Naive thymus-derived CD4-positive, alpha-beta T cell (primary cell): ENCODE measurements around the gene INSC. TPM values are rescaled to one million over a fixed set of nuclear protein-coding genes. Genes with fewer than 3 reads are reported as not detected.

Experiments
- ATAC-seq: fragments of 150-1000 bp; cut with Tn5 transposase; 2 replicates; pipeline ENCODE4 v1.10.0; 2021; ENCODE audit warnings: mild to moderate bottlenecking, moderate library complexity
- CTCF ChIA-PET: fragments of 350-600 bp; sonication (Branson Sonifier 250); formaldehyde crosslinking; loops from one replicate; lab custom pipeline; 2021; ENCODE audit warnings: antibody characterized with exemption; lab: Charles Lee
- POLR2A ChIA-PET: fragments of 350-600 bp; sonication (Branson Sonifier 250); formaldehyde crosslinking; loops from one replicate; lab custom pipeline; 2021; ENCODE audit warnings: antibody characterized with exemption, inconsistent platforms; lab: Charles Lee
- DNase-seq, 9 donors: peaks; one replicate each; pipeline versions ENCODE4 v3.0.0 to v3.0.0-alpha.2; 2020 to 2022; ENCODE audit warnings: mixed read lengths in 1 of 9
- H3K27ac ChIP-seq: one replicate; pipeline ENCODE4 v1.7.0; 2013; ENCODE audit warnings: mild to moderate bottlenecking, low read depth, low read length, moderate library complexity
- H3K27me3 ChIP-seq, 2 donors: one replicate each; pipeline ENCODE4 v1.7.0; 2013; ENCODE audit warnings: low read length in 2 of 2, mild to moderate bottlenecking in 2 of 2, moderate library complexity in 2 of 2; ENCODE audit not compliant: control insufficient read depth in 2 of 2, insufficient read depth in 2 of 2
- H3K36me3 ChIP-seq, 3 experiments: 1 replicate in 2 of 3; 2 replicates in 1 of 3; pipeline ENCODE4 v1.7.0; 2013; ENCODE audit warnings: low read length in 3 of 3, mild to moderate bottlenecking in 3 of 3, moderate library complexity in 1 of 3; ENCODE audit not compliant: insufficient read depth in 3 of 3, control insufficient read depth in 2 of 3
- H3K4me1 ChIP-seq, 2 donors: one replicate each; pipeline ENCODE4 v1.7.0; 2013; ENCODE audit warnings: low read length in 2 of 2, mild to moderate bottlenecking in 2 of 2, moderate library complexity in 1 of 2; ENCODE audit not compliant: control insufficient read depth in 2 of 2, insufficient read depth in 2 of 2
- H3K4me3 ChIP-seq: 2 replicates; pipeline ENCODE4 v1.7.0; 2013; ENCODE audit warnings: mild to moderate bottlenecking, low read length
- H3K9me3 ChIP-seq, 3 experiments: 1 replicate in 2 of 3; 2 replicates in 1 of 3; pipeline ENCODE4 v1.7.0; 2013; ENCODE audit warnings: low read length in 3 of 3; ENCODE audit not compliant: control insufficient read depth in 2 of 3
- H3K27ac Mint-ChIP-seq, 9 donors: one replicate each; pipeline ENCODE4 v1.8.0; 2020 to 2022; ENCODE audit warnings: mixed read lengths in 9 of 9, mild to moderate bottlenecking in 8 of 9, moderate library complexity in 5 of 9, inconsistent platforms in 2 of 9
- H3K27me3 Mint-ChIP-seq, 5 donors: one replicate each; pipeline ENCODE4 v1.8.0; 2021 to 2022; ENCODE audit warnings: mixed read lengths in 5 of 5, mild to moderate bottlenecking in 1 of 5
- H3K36me3 Mint-ChIP-seq, 5 donors: one replicate each; pipeline ENCODE4 v1.8.0; 2020 to 2022; ENCODE audit warnings: mixed read lengths in 5 of 5, mild to moderate bottlenecking in 3 of 5, inconsistent platforms in 1 of 5
- H3K4me1 Mint-ChIP-seq, 7 donors: one replicate each; pipeline ENCODE4 v1.8.0; 2020 to 2022; ENCODE audit warnings: mixed read lengths in 7 of 7, mild to moderate bottlenecking in 3 of 7, inconsistent platforms in 1 of 7
- H3K4me3 Mint-ChIP-seq, 10 donors: one replicate each; pipeline ENCODE4 v1.8.0; 2020 to 2022; ENCODE audit warnings: mild to moderate bottlenecking in 10 of 10, mixed read lengths in 10 of 10, moderate library complexity in 6 of 10, inconsistent platforms in 2 of 10
- H3K9me3 Mint-ChIP-seq, 11 donors: one replicate each; pipeline ENCODE4 v1.8.0; 2020 to 2022; ENCODE audit warnings: mixed read lengths in 11 of 11, mild to moderate bottlenecking in 4 of 11, inconsistent platforms in 1 of 11, moderate library complexity in 1 of 11
- intact Hi-C, 2 donors: fragments of 100-400 bp; cut with micrococcal nuclease; formaldehyde crosslinking; loops; one replicate each; pipeline ENCODE4 v1.15.1; 2023
- polyA plus RNA-seq, 2 donors: library from polyadenylated mRNA; unstranded; fragments of 300-500 nt; fragmentation: Illumina TruSeq; gene quantifications; one replicate each; pipeline ENCODE4 v1.2.3, GENCODE V29; 2021
- total RNA-seq, 6 experiments: library from RNA in 5 of 6; stranded (reverse) in 5 of 6; gene quantifications; 1 replicate in 5 of 6; 2 replicates in 1 of 6; pipeline ENCODE4 v1.2.3 and lab custom pipeline; 2021 to 2026

INSC gene
- total and polyA plus RNA-seq, 7 experiments from 2014 or later = 0.14 to 0.56 (median 0.22) TPM; not detected in 2

GRCh38 chr11:15186146-15186545, 71.4 kb downstream of the INSC start:
- POLR2A ChIA-PET = no interaction called here
- H3K9me3 Mint-ChIP-seq = peaks cover 0 to 3% (median 0%) of the 10 kb centered on the region in 11 donors
- H3K4me3 ChIP-seq = no peak overlapping the region
- CTCF ChIA-PET = interaction anchor here (0.6 kb wide), 1 partner anchor 278 kb away, joined by 3 read pairs; no protein-coding TSS in a partner anchor
- peaks cover 0 to 19% (median 6%) of the 10 kb centered on the region in 5 donors for H3K27me3 Mint-ChIP-seq
- ATAC-seq (no peak), DNase-seq (no peak)
- H3K4me3 Mint-ChIP-seq = no peak overlapping the region
- intact Hi-C loops = no loop called here
- H3K27ac ChIP-seq = no peak overlapping the region
- H3K4me1 Mint-ChIP-seq = no peaks in the 10 kb centered on the region
- no peaks in the 10 kb centered on the region for H3K36me3 ChIP-seq
- H3K9me3 ChIP-seq = no peaks in the 10 kb centered on the region
- H3K27me3 ChIP-seq = no peaks in the 10 kb centered on the region
- no peak overlapping the region for H3K27ac Mint-ChIP-seq
- no peaks in the 10 kb centered on the region for H3K4me1 ChIP-seq
- no peaks in the 10 kb centered on the region for H3K36me3 Mint-ChIP-seq

DNA sequence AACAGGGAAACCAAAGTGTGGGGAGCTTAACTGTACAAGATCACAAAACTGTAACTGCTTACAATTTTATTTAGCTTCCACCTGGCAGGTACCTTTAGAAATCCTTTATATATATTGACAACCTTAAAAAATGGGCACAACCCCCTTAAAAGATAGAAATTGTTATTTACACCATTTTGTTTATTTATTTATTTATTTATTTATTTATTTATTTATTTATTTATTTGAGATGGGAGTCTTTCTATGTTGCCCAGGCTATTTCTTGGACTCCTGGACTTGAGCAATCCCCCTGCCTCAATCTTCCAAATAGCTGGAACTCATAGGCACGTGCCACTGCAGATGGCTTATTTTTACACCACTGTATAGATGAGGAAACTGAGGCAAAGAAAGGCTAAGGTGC, 74.5 kb downstream of the INSC start:
- Histone ChIP-seq H3K36me3 (no peaks in the 10 kb centered on the region), H3K4me1 (no peaks in the 10 kb centered on the region), H3K4me3 (no peak overlapping the region), H3K9me3 (no peaks in the 10 kb centered on the region), H3K27ac (no peak overlapping the region), H3K27me3 (no peaks in the 10 kb centered on the region)
- no peak overlapping the region for H3K4me3 Mint-ChIP-seq
- no peak overlapping the region for H3K27ac Mint-ChIP-seq
- H3K9me3 Mint-ChIP-seq = peaks cover 0 to 3% (median 0%) of the 10 kb centered on the region in 11 donors
- ChIA-PET POLR2A (no interaction called here), CTCF (interaction anchor here (0.6 kb wide), 1 partner anchor 734 kb away, joined by 7 read pairs; no protein-coding TSS in a partner anchor)
- peaks cover 0 to 19% (median 7%) of the 10 kb centered on the region in 5 donors for H3K27me3 Mint-ChIP-seq
- ATAC-seq (no peak), DNase-seq (no peak)
- H3K4me1 Mint-ChIP-seq = no peaks in the 10 kb centered on the region
- H3K36me3 Mint-ChIP-seq = no peaks in the 10 kb centered on the region
- intact Hi-C loops = no loop called here

GRCh38 chr11:15189641-15190365, 75.1 kb downstream of the INSC start:
- H3K36me3 ChIP-seq = no peaks in the 10 kb centered on the region
- ChIA-PET POLR2A (no interaction called here), CTCF (interaction anchor here (0.6 kb wide), 1 partner anchor 735 kb away, joined by 7 read pairs; no protein-coding TSS in a partner anchor)
- no peaks in the 10 kb centered on the region for H3K4me1 ChIP-seq
- H3K4me3 ChIP-seq = no peak overlapping the region
- no peak for DNase-seq
- Mint-ChIP-seq H3K4me3 (no peak overlapping the region), H3K36me3 (no peaks in the 10 kb centered on the region), H3K9me3 (peaks cover 0 to 3% (median 0%) of the 10 kb centered on the region in 11 donors), H3K4me1 (no peaks in the 10 kb centered on the region), H3K27me3 (peaks cover 0 to 19% (median 7%) of the 10 kb centered on the region in 5 donors), H3K27ac (no peak overlapping the region)
- ATAC-seq = no peak
- no peak overlapping the region for H3K27ac ChIP-seq
- H3K27me3 ChIP-seq = no peaks in the 10 kb centered on the region
- intact Hi-C loops = no loop called here
- H3K9me3 ChIP-seq = no peaks in the 10 kb centered on the region

GRCh38 chr11:15190611-15191010, 75.9 kb downstream of the INSC start:
- H3K4me3 Mint-ChIP-seq = no peak overlapping the region
- POLR2A ChIA-PET = no interaction called here
- no peak overlapping the region for H3K4me3 ChIP-seq
- no peaks in the 10 kb centered on the region for H3K36me3 Mint-ChIP-seq
- CTCF ChIA-PET = no interaction called here
- no peaks in the 10 kb centered on the region for H3K4me1 Mint-ChIP-seq
- intact Hi-C loops = no loop called here
- no peaks in the 10 kb centered on the region for H3K9me3 ChIP-seq
- no peaks in the 10 kb centered on the region for H3K27me3 ChIP-seq
- ATAC-seq (no peak), DNase-seq (no peak)
- peaks cover 0 to 20% (median 7%) of the 10 kb centered on the region in 5 donors for H3K27me3 Mint-ChIP-seq
- no peak overlapping the region for H3K27ac ChIP-seq
- H3K4me1 ChIP-seq = no peaks in the 10 kb centered on the region
- H3K9me3 Mint-ChIP-seq = peaks cover 0 to 3% (median 0%) of the 10 kb centered on the region in 11 donors
- H3K27ac Mint-ChIP-seq = no peak overlapping the region
- H3K36me3 ChIP-seq = no peaks in the 10 kb centered on the region

DNA sequence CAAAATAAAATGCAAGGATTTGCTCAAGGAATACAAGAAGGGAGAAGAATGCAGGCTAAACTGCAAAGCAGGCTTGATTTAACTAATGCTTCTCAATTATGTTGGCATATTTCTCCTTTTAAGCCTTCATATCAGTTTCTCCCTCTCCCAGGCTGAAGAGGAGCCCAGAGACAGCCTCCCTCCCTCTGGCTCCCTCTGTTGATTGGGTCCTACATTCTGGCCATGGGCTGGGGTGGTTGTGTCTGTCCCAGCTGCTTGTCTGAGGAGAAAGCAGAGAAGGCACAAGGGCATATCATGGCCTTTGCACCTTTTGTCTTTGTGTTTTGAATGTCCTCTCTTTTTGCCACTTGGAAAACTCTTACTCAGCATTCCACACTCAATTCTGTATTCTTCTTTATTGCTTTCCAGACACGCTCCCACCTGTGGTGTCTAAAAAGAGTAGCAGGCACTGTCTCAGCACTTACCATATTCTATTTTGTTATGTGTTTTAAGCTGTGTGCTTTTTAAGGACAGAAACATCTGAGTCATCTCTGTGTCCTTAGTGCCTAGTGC, 77.4 kb downstream of the INSC start:
- Mint-ChIP-seq H3K4me1 (no peaks in the 10 kb centered on the region), H3K36me3 (no peaks in the 10 kb centered on the region), H3K27me3 (peaks cover 0 to 9% (median 8%) of the 10 kb centered on the region in 5 donors), H3K4me3 (no peak overlapping the region), H3K27ac (no peak overlapping the region), H3K9me3 (peaks cover 0 to 3% (median 0%) of the 10 kb centered on the region in 11 donors)
- ATAC-seq = no peak
- H3K27ac ChIP-seq = no peak overlapping the region
- POLR2A ChIA-PET = no interaction called here
- intact Hi-C loops = no loop called here
- H3K36me3 ChIP-seq = no peaks in the 10 kb centered on the region
- no peaks in the 10 kb centered on the region for H3K4me1 ChIP-seq
- CTCF ChIA-PET = no interaction called here
- H3K9me3 ChIP-seq = no peaks in the 10 kb centered on the region
- DNase-seq = no peak
- H3K27me3 ChIP-seq = no peaks in the 10 kb centered on the region
- no peak overlapping the region for H3K4me3 ChIP-seq

GRCh38 chr11:15194671-15195415, 80.1 kb downstream of the INSC start:
- H3K36me3 Mint-ChIP-seq = no peaks in the 10 kb centered on the region
- no peak overlapping the region for H3K4me3 ChIP-seq
- H3K9me3 Mint-ChIP-seq = peaks cover 0 to 3% (median 0%) of the 10 kb centered on the region in 11 donors
- H3K36me3 ChIP-seq = no peaks in the 10 kb centered on the region
- no peaks in the 10 kb centered on the region for H3K4me1 ChIP-seq
- no peaks in the 10 kb centered on the region for H3K27me3 ChIP-seq
- no peaks in the 10 kb centered on the region for H3K4me1 Mint-ChIP-seq
- ChIA-PET CTCF (interaction anchor here (0.6 to 1.1 kb wide), 2 partner anchors 15 kb away, joined by 4 read pairs; no protein-coding TSS in a partner anchor), POLR2A (no interaction called here)
- no peaks in the 10 kb centered on the region for H3K9me3 ChIP-seq
- peaks cover 0 to 13% (median 8%) of the 10 kb centered on the region in 5 donors for H3K27me3 Mint-ChIP-seq
- ATAC-seq = no peak
- H3K27ac ChIP-seq = no peak overlapping the region
- intact Hi-C loops = no loop called here
- no peak for DNase-seq
- no peak overlapping the region for H3K27ac Mint-ChIP-seq
- H3K4me3 Mint-ChIP-seq = no peak overlapping the region
